Body of pancreas (tissue), 4 donors: ENCODE data around the gene ABCC1.

Experiments used
- POLR2A ChIP-seq, 3 donors: fragments of 450-650 bp; IDR thresholded peaks; one replicate each; pipeline ENCODE4 v1.6.1; 2016; ENCODE audit warnings: antibody characterized with exemption in 3 of 3, mild to moderate bottlenecking in 2 of 3
- TF ChIP-seq, protein P1 (sequence below), 7 experiments: fragments of 450-650 bp in 4 of 7; fragments of 200-600 bp in 3 of 7; sonication (generic) in 3 of 7; IDR thresholded peaks; one replicate each; pipeline ENCODE4 v1.5.1; 2016 to 2019; ENCODE audit warnings: antibody characterized with exemption in 7 of 7

- TF ChIP-seq, protein P1, sequence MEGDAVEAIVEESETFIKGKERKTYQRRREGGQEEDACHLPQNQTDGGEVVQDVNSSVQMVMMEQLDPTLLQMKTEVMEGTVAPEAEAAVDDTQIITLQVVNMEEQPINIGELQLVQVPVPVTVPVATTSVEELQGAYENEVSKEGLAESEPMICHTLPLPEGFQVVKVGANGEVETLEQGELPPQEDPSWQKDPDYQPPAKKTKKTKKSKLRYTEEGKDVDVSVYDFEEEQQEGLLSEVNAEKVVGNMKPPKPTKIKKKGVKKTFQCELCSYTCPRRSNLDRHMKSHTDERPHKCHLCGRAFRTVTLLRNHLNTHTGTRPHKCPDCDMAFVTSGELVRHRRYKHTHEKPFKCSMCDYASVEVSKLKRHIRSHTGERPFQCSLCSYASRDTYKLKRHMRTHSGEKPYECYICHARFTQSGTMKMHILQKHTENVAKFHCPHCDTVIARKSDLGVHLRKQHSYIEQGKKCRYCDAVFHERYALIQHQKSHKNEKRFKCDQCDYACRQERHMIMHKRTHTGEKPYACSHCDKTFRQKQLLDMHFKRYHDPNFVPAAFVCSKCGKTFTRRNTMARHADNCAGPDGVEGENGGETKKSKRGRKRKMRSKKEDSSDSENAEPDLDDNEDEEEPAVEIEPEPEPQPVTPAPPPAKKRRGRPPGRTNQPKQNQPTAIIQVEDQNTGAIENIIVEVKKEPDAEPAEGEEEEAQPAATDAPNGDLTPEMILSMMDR (IDR thresholded peaks at IDR 0.05): no peak
- no peak for TF ChIP-seq POLR2A (IDR thresholded peaks at IDR 0.05)
Observed at GRCh38 chr16:15993946-15994665, 44.7 kb downstream of the ABCC1 start.
